Measurements from ENCODE around the gene SENP6. TPM values are rescaled to one million over a fixed set of nuclear protein-coding genes. Genes with fewer than 3 reads are reported as not detected.

The SENP6 gene
- polyA plus RNA-seq, 1 donor (not counting 4 experiments of a cell fraction or from before 2014, with no cell fraction given): 41.1 TPM

GRCh38 chr6:75621846-75622245 lies 20.2 kb downstream of the SENP6 start:
- no peak overlapping the region for H3K4me2 ChIP-seq (ENCODE audit: control insufficient read depth, extremely low read depth, insufficient read depth, low read depth, low read length)
- peaks cover 74% of the 10 kb centered on the region for H3K79me2 ChIP-seq (ENCODE audit: control insufficient read depth, insufficient read depth, low read length)
- H2AFZ ChIP-seq (ENCODE audit: control insufficient read depth, low read length): no peak overlapping the region
- dilution Hi-C loops (cut with MboI; ENCODE audit: extremely low pct_ligation_motif_present, low sequenced_read_pairs): no loop called here
- no peaks in the 10 kb centered on the region for H3K9me1 ChIP-seq (ENCODE audit: control insufficient read depth, extremely low read depth, insufficient read depth, low read length)
- TF ChIP-seq EZH2 (IDR thresholded peaks at IDR 0.05; ENCODE audit: low read length): no peak
- no peak for TF ChIP-seq CTCF (optimal IDR thresholded peaks at IDR 0.05 in 1 of 3, IDR thresholded peaks at IDR 0.05 in 1 of 3, conservative IDR thresholded peaks at IDR 0.05 in 1 of 3; ENCODE audit: extremely low read depth in 1 of 3, insufficient read depth in 2 of 3, low read length in 3 of 3)
- no peaks in the 10 kb centered on the region for H3K4me1 ChIP-seq (ENCODE audit: control insufficient read depth, extremely low read depth, insufficient read depth, low read length)
- FAIRE-seq: no peak
- no peaks in the 10 kb centered on the region for H3K9me3 ChIP-seq (ENCODE audit: control insufficient read depth, low read depth, low read length)
- DNase-seq (ENCODE audit: low read depth, low spot score): no peak
- no peak overlapping the region for H3K9ac ChIP-seq (ENCODE audit: control insufficient read depth, extremely low read depth, insufficient read depth, low read length)
- H4K20me1 ChIP-seq (ENCODE audit: control insufficient read depth, extremely low read depth, insufficient read depth, low read length): peaks cover 17% of the 10 kb centered on the region
- H3K27ac ChIP-seq (ENCODE audit: control insufficient read depth, insufficient read depth, low read length): no peak overlapping the region
- no peak overlapping the region for H3K4me3 ChIP-seq (ENCODE audit: control insufficient read depth in 2 of 3, extremely low read depth in 1 of 3, insufficient read depth in 2 of 3, low read depth in 1 of 3, low read length in 3 of 3)
- no peaks in the 10 kb centered on the region for H3K27me3 ChIP-seq (ENCODE audit: control insufficient read depth, extremely low read depth, insufficient read depth, low read length)
- H3K36me3 ChIP-seq (ENCODE audit: control insufficient read depth in 2 of 2, extremely low read depth in 1 of 2, insufficient read depth in 2 of 2, low read length in 2 of 2): peaks cover 0 to 1% of the 10 kb centered on the region in 2 experiments

- DNase-seq (ENCODE audit: low read depth, low spot score) (no peak), FAIRE-seq (no peak)
- no peaks in the 10 kb centered on the region for H3K4me1 ChIP-seq (ENCODE audit: control insufficient read depth, extremely low read depth, insufficient read depth, low read length)
- H3K27ac ChIP-seq (ENCODE audit: control insufficient read depth, insufficient read depth, low read length): no peak overlapping the region
- H3K9me3 ChIP-seq (ENCODE audit: control insufficient read depth, low read depth, low read length): no peaks in the 10 kb centered on the region
- H3K9ac ChIP-seq (ENCODE audit: control insufficient read depth, extremely low read depth, insufficient read depth, low read length): no peak overlapping the region
- no peak for TF ChIP-seq EZH2 (IDR thresholded peaks at IDR 0.05; ENCODE audit: low read length)
- TF ChIP-seq CTCF (optimal IDR thresholded peaks at IDR 0.05 in 1 of 3, IDR thresholded peaks at IDR 0.05 in 1 of 3, conservative IDR thresholded peaks at IDR 0.05 in 1 of 3; ENCODE audit: extremely low read depth in 1 of 3, insufficient read depth in 2 of 3, low read length in 3 of 3): no peak
- no peak overlapping the region for H2AFZ ChIP-seq (ENCODE audit: control insufficient read depth, low read length)
- H3K27me3 ChIP-seq (ENCODE audit: control insufficient read depth, extremely low read depth, insufficient read depth, low read length): no peaks in the 10 kb centered on the region
- dilution Hi-C loops (cut with MboI; ENCODE audit: extremely low pct_ligation_motif_present, low sequenced_read_pairs): no loop called here
- peaks cover 0 to 1% of the 10 kb centered on the region in 2 experiments for H3K36me3 ChIP-seq (ENCODE audit: control insufficient read depth in 2 of 2, extremely low read depth in 1 of 2, insufficient read depth in 2 of 2, low read length in 2 of 2)
- H4K20me1 ChIP-seq (ENCODE audit: control insufficient read depth, extremely low read depth, insufficient read depth, low read length): peaks cover 17% of the 10 kb centered on the region
- no peak overlapping the region for H3K4me2 ChIP-seq (ENCODE audit: control insufficient read depth, extremely low read depth, insufficient read depth, low read depth, low read length)
- no peaks in the 10 kb centered on the region for H3K9me1 ChIP-seq (ENCODE audit: control insufficient read depth, extremely low read depth, insufficient read depth, low read length)
- H3K79me2 ChIP-seq (ENCODE audit: control insufficient read depth, insufficient read depth, low read length): peaks cover 61% of the 10 kb centered on the region
- H3K4me3 ChIP-seq (ENCODE audit: control insufficient read depth in 2 of 3, extremely low read depth in 1 of 3, insufficient read depth in 2 of 3, low read depth in 1 of 3, low read length in 3 of 3): no peak overlapping the region
Observed at GRCh38 chr6:75623491-75623890, 21.8 kb downstream of the SENP6 start.

Measured in keratinocyte (primary cell).